Skeletal muscle satellite cell (primary cell): ENCODE measurements around the gene IGSF5. TPM values are rescaled to one million over a fixed set of nuclear protein-coding genes. Genes with fewer than 3 reads are reported as not detected.
"Not testable (repeated sequence)": the region's sequence is repeated elsewhere in the genome, so short reads cannot be mapped to it uniquely, and the experiment has no call there.

Experiments
- H3K27me3 ChIP-seq: 2 replicates; pipeline ENCODE4 v1.7.0; 2013; ENCODE audit warnings: low read length; ENCODE audit not compliant: control insufficient read depth, insufficient read depth
- H3K36me3 ChIP-seq: 2 replicates; pipeline ENCODE4 v1.7.0; 2013; ENCODE audit warnings: mild to moderate bottlenecking, control low read depth, low read length; ENCODE audit not compliant: insufficient read depth
- H3K4me1 ChIP-seq: 2 replicates; pipeline ENCODE4 v1.7.0; 2013; ENCODE audit warnings: low read length; ENCODE audit not compliant: control insufficient read depth, insufficient read depth
- H3K4me2 ChIP-seq: 2 replicates; pipeline ENCODE4 v1.7.0; 2013; ENCODE audit warnings: mild to moderate bottlenecking, low read length
- H3K4me3 ChIP-seq: 2 replicates; pipeline ENCODE4 v1.7.0; 2013; ENCODE audit warnings: low read length
- H3K9ac ChIP-seq: 2 replicates; pipeline ENCODE4 v1.7.0; 2013; ENCODE audit warnings: mild to moderate bottlenecking, low read depth, low read length, moderate library complexity
- H3K9me3 ChIP-seq: replicated peaks from 2 replicates; pipeline ENCODE4 v1.7.0; 2013; ENCODE audit warnings: mild to moderate bottlenecking, control low read depth, low read length
- total RNA-seq: library from RNA; depleted of rRNA; stranded (reverse); fragments of >200 nt; gene quantifications from 2 replicates; pipeline ENCODE4 v1.2.3, GENCODE V29; 2012; rRNA removed

IGSF5 gene
- not detected in 2 replicates for total RNA-seq

DNA sequence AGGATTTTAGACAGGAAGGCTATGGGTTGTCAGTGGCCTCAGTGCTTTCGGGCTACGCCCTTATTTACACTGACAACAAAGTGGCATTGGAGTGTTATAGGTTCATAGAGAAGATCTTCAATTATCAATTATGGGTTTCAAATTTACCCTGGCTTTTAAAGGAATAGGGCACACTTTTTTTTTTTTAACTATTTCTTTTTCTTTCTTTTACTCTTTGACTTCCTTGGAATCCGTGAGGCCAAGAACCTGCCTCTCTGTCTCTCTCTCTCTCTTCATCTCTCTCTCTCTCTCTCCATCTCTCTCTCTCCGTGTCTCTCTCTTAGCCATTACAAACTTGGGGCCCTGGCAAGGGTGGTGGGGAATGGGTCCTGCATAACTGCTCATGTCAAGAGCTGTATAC is at the start of gene IGSF5:
Gene IGSF5 (plus strand): TSS at position 301 of the 400 bp plus-strand sequence. CDS start 327 bp downstream, outside the sequence.
- not testable (repeated sequence) for H3K4me2 ChIP-seq, H3K27me3 ChIP-seq, H3K4me1 ChIP-seq, H3K4me3 ChIP-seq, H3K36me3 ChIP-seq, H3K9ac ChIP-seq, H3K9me3 ChIP-seq

- no peaks in the 10 kb centered on the region for H3K9me3 ChIP-seq
- H3K4me1 ChIP-seq: no peaks in the 10 kb centered on the region
- H3K4me2 ChIP-seq: no peak overlapping the region
- H3K4me3 ChIP-seq: no peak overlapping the region
- no peak overlapping the region for H3K9ac ChIP-seq
- H3K36me3 ChIP-seq: no peaks in the 10 kb centered on the region
- H3K27me3 ChIP-seq: no peaks in the 10 kb centered on the region
These were observed 48.8 kb upstream of the IGSF5 start for GRCh38 chr21:39696196-39696595.

GRCh38 chr21:39696618-39697017 is 48.4 kb upstream of the IGSF5 start:
- no peak overlapping the region for H3K4me3 ChIP-seq
- H3K4me1 ChIP-seq: no peaks in the 10 kb centered on the region
- H3K27me3 ChIP-seq: peaks cover under 1% of the 10 kb centered on the region
- no peak overlapping the region for H3K4me2 ChIP-seq
- H3K36me3 ChIP-seq: no peaks in the 10 kb centered on the region
- no peak overlapping the region for H3K9ac ChIP-seq
- no peaks in the 10 kb centered on the region for H3K9me3 ChIP-seq

- Histone ChIP-seq H3K36me3 (no peaks in the 10 kb centered on the region), H3K4me1 (no peaks in the 10 kb centered on the region), H3K27me3 (peaks cover 3% of the 10 kb centered on the region), H3K9ac (no peak overlapping the region), H3K9me3 (no peaks in the 10 kb centered on the region), H3K4me2 (no peak overlapping the region), H3K4me3 (no peak overlapping the region)
These were observed 44.7 kb upstream of the IGSF5 start for GRCh38 chr21:39700318-39700717.

- peaks cover 12% of the 10 kb centered on the region for H3K27me3 ChIP-seq
These were observed 41.4 kb upstream of the IGSF5 start for GRCh38 chr21:39703578-39703977.

DNA sequence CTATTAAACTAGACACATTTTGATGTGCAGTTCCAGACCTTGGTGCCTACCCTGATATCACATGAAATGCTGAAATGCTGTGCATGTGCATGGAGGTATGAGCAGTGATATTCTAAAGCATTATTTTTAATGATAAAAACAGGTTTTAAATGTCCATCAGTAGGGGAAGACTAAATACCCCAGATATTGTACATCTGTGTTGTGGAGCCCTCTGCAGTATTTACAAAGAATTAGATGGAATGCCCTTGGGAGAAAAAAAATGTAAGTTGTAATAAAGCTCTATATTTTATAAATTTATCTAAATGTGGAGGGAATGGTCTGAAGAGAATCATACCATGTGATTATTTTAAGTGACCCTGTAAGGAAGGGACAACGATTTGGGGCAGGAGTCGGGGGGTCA is 39.1 kb upstream of the IGSF5 start:
- Histone ChIP-seq H3K27me3 (peaks cover 19% of the 10 kb centered on the region), H3K4me1 (no peaks in the 10 kb centered on the region), H3K4me3 (no peak overlapping the region), H3K9me3 (no peaks in the 10 kb centered on the region), H3K9ac (no peak overlapping the region), H3K36me3 (no peaks in the 10 kb centered on the region), H3K4me2 (no peak overlapping the region)

More at GRCh38 chr21:39703578-39703977, 41.4 kb upstream of the IGSF5 start:
- Histone ChIP-seq H3K9me3 (no peaks in the 10 kb centered on the region), H3K36me3 (no peaks in the 10 kb centered on the region), H3K4me2 (no peak overlapping the region), H3K4me1 (no peaks in the 10 kb centered on the region), H3K4me3 (no peak overlapping the region), H3K9ac (no peak overlapping the region)

DNA sequence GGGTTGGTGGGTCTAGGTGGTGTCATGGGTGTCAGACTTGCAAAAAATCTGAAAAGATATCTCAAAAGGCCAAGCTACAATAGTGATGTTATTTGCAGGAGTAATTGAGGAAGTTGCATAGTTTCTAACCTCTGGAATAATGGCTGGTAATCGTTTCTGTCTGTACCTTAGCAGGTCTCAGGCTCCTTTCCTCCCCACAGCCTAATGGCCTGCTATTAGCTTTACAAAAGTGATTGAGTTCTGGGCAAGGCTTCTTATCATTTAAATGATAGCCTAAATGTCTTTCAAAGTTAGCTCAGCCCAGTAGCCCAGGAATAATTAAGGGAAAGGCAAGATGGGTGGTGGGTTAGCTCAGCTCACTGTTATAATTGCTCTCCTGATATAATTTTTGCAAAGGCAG is 37.7 kb upstream of the IGSF5 start:
- Histone ChIP-seq H3K4me2 (no peak overlapping the region), H3K27me3 (peaks cover 18% of the 10 kb centered on the region), H3K4me1 (no peaks in the 10 kb centered on the region), H3K4me3 (no peak overlapping the region), H3K36me3 (no peaks in the 10 kb centered on the region), H3K9ac (no peak overlapping the region), H3K9me3 (no peaks in the 10 kb centered on the region)

DNA sequence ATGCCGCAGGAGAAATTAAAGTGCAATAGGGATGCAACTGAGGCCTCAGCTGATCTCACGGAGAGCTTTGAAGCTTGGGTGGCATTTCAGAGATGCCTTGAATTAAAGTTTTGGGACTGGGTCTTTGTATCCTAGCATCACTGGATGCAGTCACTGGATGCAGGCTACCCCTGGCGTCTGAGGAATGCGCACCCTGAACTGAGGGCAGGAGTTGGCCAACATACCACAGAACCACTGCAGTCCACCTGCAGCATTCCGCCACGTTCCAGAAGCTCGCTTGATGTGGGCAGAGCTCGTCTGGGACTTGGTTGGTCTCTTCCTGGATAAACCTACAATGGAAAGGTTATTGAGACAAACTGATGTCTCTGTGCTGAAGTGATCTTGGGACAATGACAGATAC is 34.1 kb upstream of the IGSF5 start:
- no peak overlapping the region for H3K9ac ChIP-seq
- H3K4me2 ChIP-seq: no peak overlapping the region
- no peak overlapping the region for H3K4me3 ChIP-seq
- no peaks in the 10 kb centered on the region for H3K4me1 ChIP-seq
- H3K9me3 ChIP-seq: no peaks in the 10 kb centered on the region
- H3K36me3 ChIP-seq: no peaks in the 10 kb centered on the region
- peaks cover 18% of the 10 kb centered on the region for H3K27me3 ChIP-seq

DNA sequence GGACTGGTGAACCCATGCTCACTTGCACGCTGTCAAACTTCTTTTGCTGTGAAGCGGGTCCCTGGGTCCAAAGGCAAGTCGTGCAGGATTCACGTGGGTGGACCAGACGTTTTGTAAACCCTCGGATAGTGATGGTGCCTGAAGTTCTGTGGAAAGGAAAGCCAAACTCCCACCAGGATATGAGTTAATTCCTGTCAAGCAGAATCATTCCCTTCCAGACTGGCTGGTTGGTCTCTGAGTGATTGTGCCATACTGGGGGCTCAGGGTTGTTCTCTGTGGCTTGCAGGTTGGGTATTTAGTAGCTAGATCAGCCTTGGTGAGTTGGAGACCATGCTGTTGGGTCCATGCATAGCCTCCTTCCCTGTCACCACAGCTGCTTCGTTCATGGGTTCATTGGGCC is 32.7 kb upstream of the IGSF5 start:
- Histone ChIP-seq H3K4me2 (no peak overlapping the region), H3K27me3 (peaks cover 16% of the 10 kb centered on the region), H3K36me3 (no peaks in the 10 kb centered on the region), H3K9ac (no peak overlapping the region), H3K9me3 (no peaks in the 10 kb centered on the region), H3K4me3 (no peak overlapping the region), H3K4me1 (no peaks in the 10 kb centered on the region)

DNA sequence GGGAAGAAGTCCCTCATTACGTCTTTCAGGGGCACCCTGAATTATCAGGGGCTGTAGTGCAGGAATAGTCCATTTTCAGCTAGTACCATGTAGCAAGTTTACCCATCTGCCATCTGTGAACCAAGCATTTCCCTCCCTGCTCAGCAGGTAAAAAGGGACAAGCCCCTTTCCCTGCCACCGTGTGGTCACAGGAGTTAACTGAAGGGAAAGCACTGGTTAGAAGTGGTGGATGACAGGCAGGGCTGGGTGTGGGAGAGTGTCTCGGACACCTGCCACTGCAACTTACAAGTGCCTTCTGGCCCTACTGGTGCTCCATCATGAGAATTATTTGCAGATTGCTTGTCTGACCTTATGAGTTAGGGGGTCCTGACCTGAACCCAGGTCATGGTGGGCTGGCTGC is 32.0 kb upstream of the IGSF5 start:
- no peaks in the 10 kb centered on the region for H3K36me3 ChIP-seq
- H3K4me2 ChIP-seq: no peak overlapping the region
- H3K9me3 ChIP-seq: no peaks in the 10 kb centered on the region
- no peaks in the 10 kb centered on the region for H3K4me1 ChIP-seq
- H3K27me3 ChIP-seq: peaks cover 18% of the 10 kb centered on the region
- no peak overlapping the region for H3K9ac ChIP-seq
- H3K4me3 ChIP-seq: no peak overlapping the region

GRCh38 chr21:39713905-39714304 is 31.1 kb upstream of the IGSF5 start:
- H3K4me1 ChIP-seq: no peaks in the 10 kb centered on the region
- H3K4me2 ChIP-seq: no peak overlapping the region
- H3K9me3 ChIP-seq: no peaks in the 10 kb centered on the region
- no peak overlapping the region for H3K4me3 ChIP-seq
- H3K9ac ChIP-seq: no peak overlapping the region
- no peaks in the 10 kb centered on the region for H3K36me3 ChIP-seq
- peaks cover 14% of the 10 kb centered on the region for H3K27me3 ChIP-seq

DNA sequence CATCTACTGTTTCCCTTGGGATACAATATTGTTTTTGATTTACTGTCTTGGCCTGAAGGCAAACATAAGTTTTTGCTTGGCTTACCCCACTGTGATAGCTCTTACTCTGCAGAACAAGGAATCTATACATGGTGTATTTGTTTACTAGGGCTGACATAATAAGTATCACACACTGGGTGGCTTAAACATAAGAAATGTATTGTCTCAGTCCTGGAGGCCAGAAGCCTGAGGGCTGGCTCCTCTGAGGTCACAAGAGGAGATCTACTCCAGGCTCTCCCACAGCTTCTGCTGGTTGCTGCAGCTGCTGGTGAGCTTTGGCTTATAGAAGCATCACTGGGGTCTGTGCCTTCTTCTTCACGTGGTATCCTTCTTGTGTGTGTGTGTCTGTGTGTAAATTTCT is 30.7 kb upstream of the IGSF5 start:
- H3K9me3 ChIP-seq: no peaks in the 10 kb centered on the region
- H3K9ac ChIP-seq: no peak overlapping the region
- no peak overlapping the region for H3K4me3 ChIP-seq
- H3K36me3 ChIP-seq: no peaks in the 10 kb centered on the region
- H3K27me3 ChIP-seq: peaks cover 14% of the 10 kb centered on the region
- H3K4me2 ChIP-seq: no peak overlapping the region
- no peaks in the 10 kb centered on the region for H3K4me1 ChIP-seq
